ENCODE measurements around the gene CCR8. TPM values are rescaled to one million over a fixed set of nuclear protein-coding genes. Genes with fewer than 3 reads are reported as not detected.

The CCR8 gene
- total RNA-seq, 1 donor from 2014 or later: not detected

GRCh38 chr3:39323494-39323893 lies 6.0 kb upstream of the CCR8 start:
- FAIRE-seq: no peak

GRCh38 chr3:39325236-39325635 lies 4.3 kb upstream of the CCR8 start:
- H3K27me3 ChIP-seq (ENCODE audit: control insufficient read depth, insufficient read depth, low read length): no peaks in the 10 kb centered on the region
- no peak for TF ChIP-seq CTCF (IDR thresholded peaks at IDR 0.05; ENCODE audit: insufficient read depth, low read length, severe bottlenecking)
- H3K36me3 ChIP-seq (ENCODE audit: control insufficient read depth, insufficient read depth, low read length): no peaks in the 10 kb centered on the region
- H3K4me3 ChIP-seq (ENCODE audit: low read depth, low read length): no peak overlapping the region
- FAIRE-seq (no peak), DNase-seq (ENCODE audit: low read depth) (no peak)

More at GRCh38 chr3:39323494-39323893, 6.0 kb upstream of the CCR8 start:
- no peaks in the 10 kb centered on the region for H3K27me3 ChIP-seq (ENCODE audit: control insufficient read depth, insufficient read depth, low read length)
- no peak for DNase-seq (ENCODE audit: low read depth)
- H3K4me3 ChIP-seq (ENCODE audit: low read depth, low read length): no peak overlapping the region
- TF ChIP-seq CTCF (IDR thresholded peaks at IDR 0.05; ENCODE audit: insufficient read depth, low read length, severe bottlenecking): no peak
- H3K36me3 ChIP-seq (ENCODE audit: control insufficient read depth, insufficient read depth, low read length): no peaks in the 10 kb centered on the region

- no peaks in the 10 kb centered on the region for H3K36me3 ChIP-seq (ENCODE audit: control insufficient read depth, insufficient read depth, low read length)
- DNase-seq (ENCODE audit: low read depth): no peak
- no peak for FAIRE-seq
- no peak overlapping the region for H3K4me3 ChIP-seq (ENCODE audit: low read depth, low read length)
- no peak for TF ChIP-seq CTCF (IDR thresholded peaks at IDR 0.05; ENCODE audit: insufficient read depth, low read length, severe bottlenecking)
- H3K27me3 ChIP-seq (ENCODE audit: control insufficient read depth, insufficient read depth, low read length): no peaks in the 10 kb centered on the region
Measured at GRCh38 chr3:39327053-39327745, 2.3 kb upstream of the CCR8 start.

GRCh38 chr3:39327746-39328349 lies 1.7 kb upstream of the CCR8 start:
- FAIRE-seq: no peak
- H3K27me3 ChIP-seq (ENCODE audit: control insufficient read depth, insufficient read depth, low read length): no peaks in the 10 kb centered on the region
- no peak for TF ChIP-seq CTCF (IDR thresholded peaks at IDR 0.05; ENCODE audit: insufficient read depth, low read length, severe bottlenecking)
- no peaks in the 10 kb centered on the region for H3K36me3 ChIP-seq (ENCODE audit: control insufficient read depth, insufficient read depth, low read length)
- no peak for DNase-seq (ENCODE audit: low read depth)
- no peak overlapping the region for H3K4me3 ChIP-seq (ENCODE audit: low read depth, low read length)

- H3K36me3 ChIP-seq (ENCODE audit: control insufficient read depth, insufficient read depth, low read length): no peaks in the 10 kb centered on the region
- FAIRE-seq: no peak
Measured at GRCh38 chr3:39330824-39331223, 1.3 kb downstream of the CCR8 start.

More at GRCh38 chr3:39330824-39331223, 1.3 kb downstream of the CCR8 start:
- Histone ChIP-seq H3K4me3 (ENCODE audit: low read depth, low read length) (no peak overlapping the region), H3K27me3 (ENCODE audit: control insufficient read depth, insufficient read depth, low read length) (no peaks in the 10 kb centered on the region)
- no peak for DNase-seq (ENCODE audit: low read depth)
- no peak for TF ChIP-seq CTCF (IDR thresholded peaks at IDR 0.05; ENCODE audit: insufficient read depth, low read length, severe bottlenecking)

Measured in bronchial epithelial cell (primary cell).